Endometrial microvascular endothelial cells (primary cell): ENCODE measurements around the gene IMPA2. TPM values are rescaled to one million over a fixed set of nuclear protein-coding genes. Genes with fewer than 3 reads are reported as not detected.
"Not testable (repeated sequence)": the region's sequence is repeated elsewhere in the genome, so short reads cannot be mapped to it uniquely, and the experiment has no call there.

Experiments used
- in situ Hi-C: cut with HindIII; loops from 2 replicates; pipeline ENCODE4 v1.10.0; 2017; ENCODE audit warnings: low sequenced_read_pairs, low pct_unique_long_range_greater_than_20kb; ENCODE audit errors: inconsistent ontology term
- total RNA-seq: library from RNA; depleted of rRNA; stranded (reverse); fragments of >200 nt; gene quantifications from one replicate; pipeline ENCODE4 v1.2.3, GENCODE V29; 2015; ENCODE audit errors: inconsistent ontology term

Gene IMPA2
- total RNA-seq, 1 donor from 2014 or later = 3.5 TPM

DNA sequence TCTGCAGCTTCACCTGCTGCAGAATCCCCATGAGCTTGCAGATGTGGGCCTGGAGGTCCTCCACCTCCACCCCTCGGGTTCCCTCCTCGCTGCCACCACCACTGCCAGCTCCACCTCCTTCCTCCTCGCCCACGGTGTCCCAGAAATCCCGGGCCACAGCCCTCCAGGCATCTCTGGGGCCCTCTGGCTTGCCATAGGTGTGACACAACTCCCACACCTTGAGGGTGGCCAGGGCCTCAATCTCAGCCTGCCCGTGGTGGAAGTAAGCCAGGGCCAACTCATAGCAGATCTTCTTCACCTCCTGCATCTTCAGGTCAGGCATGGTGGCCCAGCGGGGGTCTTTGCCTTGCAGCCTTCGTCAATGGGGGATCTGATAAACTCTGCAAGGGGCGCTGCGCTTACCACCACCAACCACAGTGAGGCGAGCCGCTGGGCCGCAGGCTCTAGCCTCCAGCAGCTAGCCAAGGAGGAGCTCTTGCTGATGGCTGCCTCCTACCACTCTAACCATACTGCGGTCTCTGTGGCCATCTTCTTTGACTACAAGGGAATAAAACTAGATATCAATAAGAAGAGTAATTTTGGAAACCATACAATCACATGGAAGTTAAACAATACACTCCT, 76.2 kb downstream of the IMPA2 start:
- in situ Hi-C loops = no loop called here

GRCh38 chr18:12059334-12060181, 78.3 kb downstream of the IMPA2 start:
- in situ Hi-C loops = no loop called here

- in situ Hi-C loops = no loop called here
Observed at GRCh38 chr18:12060182-12060870, 79.0 kb downstream of the IMPA2 start.

GRCh38 chr18:12061685-12062084, 80.4 kb downstream of the IMPA2 start:
- in situ Hi-C loops = no loop called here

GRCh38 chr18:12062974-12063373, 81.7 kb downstream of the IMPA2 start:
- in situ Hi-C loops = no loop called here

DNA sequence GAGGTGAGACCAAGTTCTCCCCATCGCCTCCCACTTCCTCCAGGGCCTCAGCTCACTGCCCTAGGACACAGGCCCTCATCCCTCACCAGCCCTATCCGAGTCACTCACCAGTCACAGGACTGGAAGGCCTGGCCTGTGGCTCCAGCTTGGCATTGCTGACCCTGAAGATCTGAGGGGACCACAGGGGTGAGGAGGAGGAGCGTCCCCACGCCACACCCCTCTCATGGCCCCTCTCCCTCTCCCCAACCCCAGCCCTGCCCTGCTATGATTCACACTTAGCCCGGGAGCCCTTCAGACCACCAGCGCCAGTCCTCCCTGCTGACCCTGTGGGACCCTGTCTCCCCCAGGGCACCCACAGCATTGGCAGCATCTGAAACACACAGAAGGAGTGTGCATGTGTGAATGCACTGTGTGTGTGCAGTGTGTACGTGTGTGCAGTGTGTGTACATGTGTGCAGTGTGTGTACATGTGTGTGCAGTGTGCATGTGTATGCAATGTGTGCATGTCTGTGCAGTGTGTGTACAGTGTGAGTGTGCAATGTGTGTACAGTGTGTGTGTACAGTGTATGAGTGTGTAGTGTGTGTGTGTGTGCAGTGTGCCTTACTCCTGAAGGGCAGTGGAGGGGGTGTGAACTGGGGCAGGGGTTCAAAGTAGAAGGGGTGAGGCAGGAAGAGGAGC, 82.9 kb downstream of the IMPA2 start:
- in situ Hi-C loops = no loop called here

DNA sequence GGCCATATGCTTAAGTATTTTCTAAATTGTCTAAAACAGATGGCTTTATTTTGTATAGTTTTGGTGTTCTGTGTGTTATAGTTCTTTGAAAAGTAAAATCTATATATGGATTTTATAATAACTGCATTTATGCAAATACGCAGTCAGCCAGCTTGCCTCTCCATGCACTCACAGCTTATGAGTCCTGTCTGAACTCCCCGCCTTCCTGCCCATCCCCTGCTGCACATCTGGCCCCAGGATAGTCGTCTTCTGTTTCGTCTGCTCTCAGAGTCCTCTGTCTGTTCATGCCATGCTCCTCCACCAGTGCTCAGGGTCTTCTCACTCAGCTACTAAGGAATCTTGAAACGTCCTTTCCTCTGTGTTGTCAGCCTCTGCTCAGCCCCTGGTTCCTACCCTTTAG, 84.1 kb downstream of the IMPA2 start:
- in situ Hi-C loops = no loop called here

DNA sequence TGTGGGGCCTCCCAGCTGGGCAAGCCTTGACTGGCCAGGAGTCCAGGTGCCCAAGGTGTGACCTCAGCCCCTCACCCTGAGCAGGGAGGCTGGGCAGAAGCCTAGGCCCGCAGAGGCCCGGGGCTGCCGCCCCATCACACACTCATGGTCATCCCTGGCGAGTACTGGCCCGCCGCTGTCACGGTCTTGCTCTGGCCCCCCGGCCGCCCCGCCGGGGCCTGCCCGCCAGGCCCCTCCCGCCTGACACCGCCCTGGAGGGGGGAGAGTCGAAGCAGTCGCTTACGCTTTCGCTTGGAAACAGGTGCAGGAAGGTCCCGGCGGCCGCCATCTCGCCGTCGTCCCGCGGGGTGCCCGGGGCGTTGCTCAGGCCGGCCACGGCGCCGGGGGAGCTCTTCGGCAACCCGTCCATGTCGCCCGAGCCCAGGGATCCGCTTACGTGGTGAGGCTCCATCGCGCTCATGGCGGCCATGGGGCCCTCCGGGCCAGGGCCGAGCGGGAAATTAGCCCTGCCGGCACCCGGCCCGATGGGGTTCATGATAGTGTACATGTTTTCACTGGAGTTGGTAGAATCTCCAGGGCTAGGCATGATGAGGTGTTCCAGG, 85.7 kb downstream of the IMPA2 start:
- in situ Hi-C loops = no loop called here

DNA sequence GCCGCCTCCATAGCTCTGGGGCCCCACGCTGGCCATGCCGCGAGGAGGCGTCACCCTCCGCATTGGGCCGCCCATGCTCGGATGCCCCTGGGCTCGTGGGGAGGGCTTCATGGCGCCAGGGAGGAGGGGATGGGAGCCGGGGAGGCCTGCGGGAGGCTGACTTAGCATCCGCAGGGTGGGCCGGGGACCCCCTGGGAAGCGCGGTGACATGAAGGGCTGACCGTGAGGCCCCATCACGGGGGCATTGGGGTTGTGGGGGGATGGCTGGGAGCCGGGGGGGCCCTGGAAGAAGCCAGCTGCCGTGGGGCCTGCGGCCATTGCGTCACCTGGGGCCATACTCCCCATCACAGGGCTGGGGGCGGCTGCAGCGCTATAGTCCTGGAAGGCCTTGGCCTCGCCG, 86.4 kb downstream of the IMPA2 start:
- in situ Hi-C loops = no loop called here

DNA sequence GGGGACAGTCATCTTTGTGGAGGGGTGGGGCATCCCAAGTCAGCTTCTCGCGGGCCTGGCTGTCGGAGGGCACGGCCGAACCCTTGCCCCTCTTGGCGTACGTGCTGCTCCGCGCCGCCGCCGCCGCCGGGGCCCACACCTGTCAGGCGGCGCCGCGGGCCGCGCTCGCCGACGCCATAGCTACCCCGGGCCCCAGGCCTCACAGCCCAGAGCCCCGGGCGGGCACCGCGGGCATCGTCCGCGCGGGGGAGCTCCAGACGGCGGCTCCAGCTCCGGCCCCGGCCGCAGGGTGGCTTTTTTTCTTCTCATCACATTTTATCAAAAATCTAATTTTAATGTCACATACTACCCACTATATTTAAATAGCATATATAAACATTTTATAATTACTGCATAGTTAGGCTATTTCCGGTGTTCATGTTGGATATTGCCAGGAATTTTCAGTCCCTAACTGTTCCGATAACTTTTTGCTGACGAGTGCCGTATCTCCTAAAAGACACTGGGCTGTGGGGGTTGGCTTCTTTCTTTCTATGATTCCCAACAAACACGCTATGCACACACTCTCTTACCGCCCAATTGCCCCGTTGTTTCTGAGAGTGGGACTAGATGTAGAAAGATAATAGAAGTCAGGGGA, 87.1 kb downstream of the IMPA2 start:
- in situ Hi-C loops = not testable (repeated sequence)

GRCh38 chr18:12068950-12069320, 87.6 kb downstream of the IMPA2 start:
- in situ Hi-C loops = no loop called here

DNA sequence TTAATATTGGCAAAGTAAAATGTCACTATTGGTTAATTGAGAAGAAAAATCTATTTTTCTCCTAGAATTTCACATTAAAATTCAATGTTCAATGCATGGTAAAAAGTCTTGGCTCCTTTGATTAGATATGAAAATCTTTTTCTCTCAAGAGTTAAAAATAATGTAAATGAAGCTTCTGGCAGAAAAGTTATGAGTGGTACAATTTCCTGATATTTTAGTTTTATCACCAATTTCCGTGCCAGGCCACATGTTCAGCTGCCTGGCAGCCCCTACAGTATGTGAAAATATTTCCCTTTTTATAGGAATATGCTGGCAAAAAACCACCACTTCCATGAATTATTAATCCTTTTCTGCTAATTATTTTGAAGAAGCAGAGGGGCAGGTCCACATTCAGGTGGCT, 89.8 kb downstream of the IMPA2 start:
- in situ Hi-C loops = not testable (repeated sequence)

DNA sequence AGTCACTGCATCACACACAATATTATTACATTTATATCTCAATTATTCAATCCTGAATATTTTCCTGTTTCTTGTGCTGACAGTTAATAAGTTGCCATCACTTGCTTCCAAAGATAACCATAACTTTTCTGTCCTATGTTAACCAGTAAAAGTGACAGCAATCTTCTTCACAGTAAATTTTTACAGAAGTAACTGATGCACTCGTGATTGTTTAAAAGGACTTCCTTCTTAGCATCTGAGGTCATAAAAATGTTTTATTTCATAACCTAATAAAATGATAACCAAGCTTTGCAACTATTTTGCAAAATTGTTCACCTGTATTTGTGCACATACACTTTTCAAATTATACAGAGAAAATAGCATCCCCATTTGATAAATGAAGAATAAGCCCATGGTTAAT, 91.7 kb downstream of the IMPA2 start:
- in situ Hi-C loops = no loop called here

DNA sequence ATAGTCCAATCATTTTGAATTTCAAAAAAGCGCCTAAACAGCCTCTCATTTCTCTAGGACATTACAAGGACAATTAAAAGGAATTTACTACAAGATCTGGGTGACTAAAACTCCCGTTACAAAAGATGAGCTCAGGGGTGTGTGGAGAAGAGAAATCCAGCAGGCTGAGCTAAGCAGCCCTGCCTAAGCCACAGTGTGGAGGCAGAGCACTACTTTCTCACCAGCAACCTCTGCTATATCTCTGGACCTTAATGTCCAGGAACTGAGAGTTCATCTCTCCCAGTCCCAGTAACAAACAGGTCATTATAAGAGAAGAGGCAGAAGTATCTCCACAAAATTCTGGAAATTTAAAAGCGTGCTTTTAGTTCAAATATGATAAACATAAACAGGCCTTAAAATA, 93.4 kb downstream of the IMPA2 start:
- in situ Hi-C loops = no loop called here

GRCh38 chr18:12076424-12077140, 95.3 kb downstream of the IMPA2 start:
- in situ Hi-C loops = no loop called here

GRCh38 chr18:12077994-12078393, 96.7 kb downstream of the IMPA2 start:
- in situ Hi-C loops = not testable (repeated sequence)

GRCh38 chr18:12079491-12080237, 98.4 kb downstream of the IMPA2 start:
- in situ Hi-C loops = no loop called here
